Endothelial cell of umbilical vein (primary cell): ENCODE measurements around the gene CEP170.

Experiments used
- CTCF ChIP-seq, 2 donors: IDR thresholded peaks; 1 replicate in 1 of 2; 2 replicates in 1 of 2; pipeline ENCODE4 v1.5.1; 2011; ENCODE audit warnings: low read length in 2 of 2, mild to moderate bottlenecking in 2 of 2, moderate library complexity in 2 of 2, control low read depth in 1 of 2, inconsistent platforms in 1 of 2, low read depth in 1 of 2; ENCODE audit not compliant: insufficient read depth in 1 of 2; ENCODE audit errors: extremely low read depth in 1 of 2
- EZH2 ChIP-seq: IDR thresholded peaks from 2 replicates; pipeline ENCODE4 v1.6.1; 2012; ENCODE audit warnings: borderline replicate concordance, low read depth, mild to moderate bottlenecking, moderate library complexity, low read length, inconsistent platforms; ENCODE audit not compliant: severe bottlenecking
- MAX ChIP-seq: IDR thresholded peaks from 2 replicates; pipeline ENCODE4 v1.6.1; 2011; ENCODE audit not compliant: insufficient read depth, insufficient read length

GRCh38 chr1:243261390-243261789, 6.3 kb upstream of the CEP170 start:
- TF ChIP-seq EZH2 (no peak), CTCF (IDR thresholded peaks at IDR 0.05; ENCODE audit: extremely low read depth in 1 of 2, insufficient read depth in 1 of 2, low read depth in 1 of 2, low read length in 2 of 2) (no peak), MAX (no peak)
